HG03135 (cell line): ENCODE results near the gene CIB4.

Source experiments
- ATAC-seq: cut with Tn5 transposase; IDR thresholded peaks from one replicate; pipeline ENCODE4 v1.9.1; 2021; ENCODE audit warnings: mild to moderate bottlenecking, moderate library complexity; ENCODE audit not compliant: unreplicated experiment

The CIB4 gene

GRCh38 chr2:26585966-26586365, 55.2 kb downstream of the CIB4 start:
- ATAC-seq: no peak

GRCh38 chr2:26585100-26585499, 56.1 kb downstream of the CIB4 start:
- no peak for ATAC-seq

- no peak for ATAC-seq
These were observed 56.5 kb downstream of the CIB4 start for GRCh38 chr2:26584656-26585055.

- no peak for ATAC-seq
These were observed 57.0 kb downstream of the CIB4 start for GRCh38 chr2:26584191-26584590.

- no peak for ATAC-seq
These were observed 57.7 kb downstream of the CIB4 start for GRCh38 chr2:26583381-26583911.

GRCh38 chr2:26582890-26583289, 58.3 kb downstream of the CIB4 start:
- no peak for ATAC-seq

- no peak for ATAC-seq
These were observed 58.9 kb downstream of the CIB4 start for GRCh38 chr2:26581991-26582842.

GRCh38 chr2:26581266-26581990, 59.7 kb downstream of the CIB4 start:
- no peak for ATAC-seq

GRCh38 chr2:26580751-26581150, 60.4 kb downstream of the CIB4 start:
- no peak for ATAC-seq

GRCh38 chr2:26580151-26580550, 61.0 kb downstream of the CIB4 start:
- no peak for ATAC-seq

GRCh38 chr2:26579723-26580040, 61.5 kb downstream of the CIB4 start:
- ATAC-seq: no peak

- ATAC-seq: no peak
These were observed 62.0 kb downstream of the CIB4 start for GRCh38 chr2:26579025-26579722.

GRCh38 chr2:26578581-26578980, 62.6 kb downstream of the CIB4 start:
- ATAC-seq: no peak

GRCh38 chr2:26578113-26578458, 63.1 kb downstream of the CIB4 start:
- ATAC-seq: no peak

GRCh38 chr2:26577442-26578112, 63.6 kb downstream of the CIB4 start:
- no peak for ATAC-seq

GRCh38 chr2:26576565-26577441, 64.4 kb downstream of the CIB4 start:
- ATAC-seq: no peak

- no peak for ATAC-seq
These were observed 65.2 kb downstream of the CIB4 start for GRCh38 chr2:26575836-26576564.

- ATAC-seq: no peak
These were observed 66.1 kb downstream of the CIB4 start for GRCh38 chr2:26574900-26575560.
